GM12891 (cell line): ENCODE results near the gene RTTN.

Experiments
- POLR2A ChIP-seq: IDR thresholded peaks from 2 replicates; pipeline ENCODE4 v1.6.1; 2011; ENCODE audit warnings: low read depth, low read length, control low read depth
- POLR2AphosphoS5 ChIP-seq: IDR thresholded peaks from 2 replicates; pipeline ENCODE4 v1.6.1; 2011; ENCODE audit warnings: low read depth, low read length, control low read depth
- SPI1 ChIP-seq: IDR thresholded peaks from 2 replicates; pipeline ENCODE4 v1.6.1; 2011; ENCODE audit warnings: low read depth, low read length, control low read depth

DNA sequence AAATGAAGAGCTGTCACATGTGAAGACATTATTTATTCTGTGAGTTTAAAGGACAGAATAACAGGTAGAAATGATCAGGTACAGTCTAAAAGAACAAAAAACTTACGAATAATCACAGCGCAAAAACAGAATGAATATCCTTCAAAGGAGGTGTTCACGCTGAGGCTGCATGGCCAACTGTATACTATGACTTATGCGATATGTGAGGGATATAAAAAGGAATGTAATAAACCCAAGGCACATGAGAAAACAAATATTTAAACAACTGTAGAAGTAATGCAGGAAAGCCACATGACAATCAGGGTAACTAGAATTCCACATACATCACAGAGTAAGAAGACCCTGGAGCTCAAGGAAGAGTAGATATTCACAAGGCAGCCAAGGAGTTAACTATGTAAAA is 81.3 kb downstream of the RTTN start:
- TF ChIP-seq POLR2A (no peak), SPI1 (no peak), POLR2AphosphoS5 (no peak)
